Endothelial cell of hepatic sinusoid (primary cell): ENCODE measurements around the gene EIF4G1.

Experiments used
- in situ Hi-C: cut with HindIII; loops from 2 replicates; pipeline ENCODE4 v1.10.0; 2017; ENCODE audit warnings: low sequenced_read_pairs

Gene EIF4G1

GRCh38 chr3:184361932-184362667 lies 47.7 kb downstream of the EIF4G1 start:
- in situ Hi-C loops, result no loop called here

GRCh38 chr3:184362668-184363546 lies 48.5 kb downstream of the EIF4G1 start:
- in situ Hi-C loops, result no loop called here

- in situ Hi-C loops, result no loop called here
Observed at GRCh38 chr3:184366619-184367289, 52.3 kb downstream of the EIF4G1 start.

DNA sequence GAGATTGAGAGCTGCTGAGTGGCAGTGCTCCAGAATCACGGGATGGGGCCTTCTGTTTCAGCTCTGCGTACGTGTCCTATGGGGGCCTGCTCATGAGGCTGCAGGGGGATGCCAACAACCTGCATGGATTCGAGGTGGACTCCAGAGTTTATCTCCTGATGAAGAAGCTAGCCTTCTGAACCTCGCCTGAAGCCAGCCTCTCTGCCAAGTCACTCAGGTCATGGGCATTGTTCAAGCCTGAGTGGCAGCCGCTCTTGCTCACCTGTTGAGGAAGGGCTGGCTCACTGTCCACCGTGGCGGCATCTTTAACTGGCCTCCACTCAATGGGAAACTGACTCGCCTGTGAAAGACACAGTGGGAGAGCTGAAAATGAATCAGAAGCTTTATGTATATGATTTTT lies 53.7 kb downstream of the EIF4G1 start:
- in situ Hi-C loops, result no loop called here

GRCh38 chr3:184368586-184369183 lies 54.3 kb downstream of the EIF4G1 start:
- in situ Hi-C loops, result no loop called here

- in situ Hi-C loops, result loop anchor here (5.0 kb wide), 3 partner anchors 66 to 171 kb away; no protein-coding TSS in a partner anchor
Observed at GRCh38 chr3:184371570-184372018, 57.2 kb downstream of the EIF4G1 start.

DNA sequence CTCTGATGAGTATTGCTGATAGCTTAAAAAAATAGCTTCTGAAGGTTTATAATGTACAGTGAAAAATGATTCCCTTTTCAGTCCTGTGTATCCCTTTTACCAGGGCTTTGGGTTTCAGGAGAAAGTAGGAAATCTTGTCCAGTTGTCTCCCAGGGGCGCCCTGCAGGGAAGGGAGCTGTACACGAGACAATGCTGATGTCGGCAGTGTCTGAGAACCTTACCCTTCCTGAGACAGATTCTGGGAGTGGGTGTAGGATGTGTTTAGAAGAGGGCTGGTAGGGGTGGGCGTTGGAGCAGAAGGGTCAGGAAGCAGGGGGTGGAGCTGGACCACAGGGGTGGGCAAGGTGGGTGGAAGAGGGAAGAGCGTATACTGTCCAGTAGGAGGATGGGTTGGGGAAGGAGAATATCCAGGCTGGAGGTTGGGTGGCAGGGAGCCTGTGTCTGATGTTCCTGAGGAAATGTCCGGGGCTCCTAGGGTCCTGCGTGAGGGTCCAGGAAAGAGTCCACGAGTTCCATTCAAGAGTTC lies 58.0 kb downstream of the EIF4G1 start:
- in situ Hi-C loops, result loop anchor here (5.0 kb wide), 3 partner anchors 65 to 170 kb away; no protein-coding TSS in a partner anchor

DNA sequence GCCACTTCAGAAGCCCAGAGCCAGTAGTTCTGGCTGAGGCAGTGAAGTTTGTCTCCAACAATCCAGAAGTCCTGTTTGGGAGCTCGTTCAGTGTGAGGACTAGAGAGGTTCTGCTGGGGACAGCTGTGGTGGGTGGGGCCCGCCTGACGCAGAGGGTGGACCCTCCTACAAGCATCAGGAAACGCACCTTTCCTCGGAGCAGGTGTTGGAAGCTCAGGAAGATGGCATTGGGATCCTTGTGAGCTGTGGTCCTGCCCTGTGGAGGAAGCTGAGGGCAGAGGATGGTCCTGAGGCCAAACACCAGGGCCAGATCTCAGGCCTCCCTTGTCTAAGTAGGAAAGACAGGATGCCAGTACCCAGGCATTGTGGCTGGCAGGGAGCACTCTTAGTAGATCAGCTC lies 58.5 kb downstream of the EIF4G1 start:
- in situ Hi-C loops, result loop anchor here (5.0 kb wide), 3 partner anchors 64 to 169 kb away; no protein-coding TSS in a partner anchor

DNA sequence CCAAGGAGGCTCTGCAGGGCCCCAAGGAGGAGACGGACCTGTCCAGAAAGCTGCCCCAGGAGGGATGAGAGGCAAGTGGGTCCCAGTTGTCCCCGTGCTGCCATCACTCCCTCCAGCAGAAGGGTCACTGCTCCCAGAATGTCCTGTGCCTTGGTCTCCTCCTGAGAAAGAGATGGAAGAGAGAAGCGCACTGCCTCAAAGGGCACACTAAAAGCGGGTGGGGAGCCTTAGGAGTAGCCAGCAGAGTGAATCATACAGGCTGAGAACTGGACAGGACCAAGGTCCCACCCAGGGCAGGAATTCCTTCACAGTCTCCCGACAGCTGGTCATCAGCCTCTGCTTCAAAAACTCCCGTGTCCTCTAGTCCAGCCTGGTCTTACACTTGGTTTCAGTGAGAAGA lies 59.0 kb downstream of the EIF4G1 start:
- in situ Hi-C loops, result loop anchor here (5.0 kb wide), 3 partner anchors 64 to 169 kb away; no protein-coding TSS in a partner anchor

GRCh38 chr3:184375747-184376461 lies 61.5 kb downstream of the EIF4G1 start:
- in situ Hi-C loops, result no loop called here

- in situ Hi-C loops, result no loop called here
Observed at GRCh38 chr3:184377374-184377773, 63.0 kb downstream of the EIF4G1 start.

DNA sequence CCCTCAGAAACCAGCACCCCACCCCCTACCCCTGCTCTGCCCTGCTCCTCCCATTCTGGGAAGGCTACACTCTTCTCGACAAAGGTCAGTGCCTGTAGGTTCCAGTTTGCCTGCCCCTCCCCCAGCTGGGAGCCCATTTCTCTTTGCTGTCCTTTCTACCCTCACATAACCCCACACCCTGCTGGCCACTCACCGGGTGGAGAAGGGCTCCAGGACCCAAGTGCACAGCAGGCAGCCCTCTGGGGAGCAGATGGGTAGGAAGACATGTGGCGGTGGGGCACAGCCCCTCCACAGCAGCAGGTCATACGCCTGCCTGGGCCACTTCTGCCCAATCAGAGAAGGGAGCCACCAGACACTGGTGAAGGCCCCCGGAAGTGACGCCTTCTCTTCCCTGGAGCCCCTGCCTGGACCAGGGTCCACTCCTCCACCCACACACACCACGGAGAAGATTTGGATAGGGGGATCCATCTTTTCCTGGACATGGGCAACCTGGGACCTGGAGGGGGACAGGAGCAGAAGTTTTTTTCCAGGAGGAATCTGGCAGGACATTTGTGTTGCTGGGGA lies 63.6 kb downstream of the EIF4G1 start, which contains the start of gene THPO:
THPO (minus strand) TSS at position 326 of the 564 bp plus-strand sequence. CDS start 1,948 bp downstream, outside the sequence.
- in situ Hi-C loops, result no loop called here

GRCh38 chr3:184378651-184379357 lies 64.4 kb downstream of the EIF4G1 start:
- in situ Hi-C loops, result no loop called here

- in situ Hi-C loops, result no loop called here
Observed at GRCh38 chr3:184379358-184380184, 65.2 kb downstream of the EIF4G1 start, which contains the start of gene CHRD. TSS of gene CHRD (plus strand) at chr3:184380054. CDS start at chr3:184380319, 265 bp downstream.

DNA sequence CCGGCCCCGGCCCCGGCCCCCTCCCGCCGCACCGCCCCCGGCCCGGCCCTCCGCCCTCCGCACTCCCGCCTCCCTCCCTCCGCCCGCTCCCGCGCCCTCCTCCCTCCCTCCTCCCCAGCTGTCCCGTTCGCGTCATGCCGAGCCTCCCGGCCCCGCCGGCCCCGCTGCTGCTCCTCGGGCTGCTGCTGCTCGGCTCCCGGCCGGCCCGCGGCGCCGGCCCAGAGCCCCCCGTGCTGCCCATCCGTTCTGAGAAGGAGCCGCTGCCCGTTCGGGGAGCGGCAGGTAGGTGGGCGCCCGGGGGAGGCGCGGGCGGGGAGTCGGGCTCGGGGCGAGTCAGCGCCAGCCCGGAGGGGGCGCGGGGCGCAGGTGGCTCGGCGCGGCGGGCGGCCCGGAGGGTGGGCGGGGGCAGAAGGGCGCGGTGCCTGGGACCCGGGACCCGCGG lies 65.8 kb downstream of the EIF4G1 start:
- in situ Hi-C loops, result no loop called here

DNA sequence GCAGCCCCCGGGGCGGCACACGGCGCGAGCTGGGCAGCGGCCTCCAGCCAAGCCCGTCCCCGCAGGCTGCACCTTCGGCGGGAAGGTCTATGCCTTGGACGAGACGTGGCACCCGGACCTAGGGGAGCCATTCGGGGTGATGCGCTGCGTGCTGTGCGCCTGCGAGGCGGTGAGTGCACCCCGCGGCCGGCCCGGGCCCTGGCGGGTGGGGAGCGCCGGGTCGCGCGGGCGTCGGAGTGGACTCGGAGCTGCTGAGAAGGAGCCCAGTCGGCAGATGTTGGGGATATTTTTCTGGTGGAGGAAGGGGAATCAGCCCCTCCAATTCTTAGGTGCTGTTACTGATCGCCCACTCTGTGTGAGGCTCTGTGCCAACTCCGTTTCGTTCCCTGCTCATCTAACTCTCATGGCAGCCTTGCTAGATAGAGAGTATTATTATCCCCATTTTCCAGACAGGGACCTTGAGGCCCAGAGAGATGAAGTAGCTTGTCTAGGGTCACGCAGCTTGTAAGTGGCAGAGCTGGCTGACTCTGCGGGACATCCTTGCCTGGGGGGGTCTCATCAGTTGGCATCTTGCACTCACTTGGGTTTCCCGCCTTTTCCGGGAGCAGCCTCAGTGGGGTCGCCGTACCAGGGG lies 66.3 kb downstream of the EIF4G1 start:
- in situ Hi-C loops, result no loop called here
